DMS 273 (cell line): ENCODE results near the gene NQO1.
A peak's percentile ranks its signal among the peaks of the same experiment; 100 is the strongest.
"Not testable (repeated sequence)": the region's sequence is repeated elsewhere in the genome, so short reads cannot be mapped to it uniquely, and the experiment has no call there.

Source experiments
- DNase-seq: peaks from one replicate; lab custom pipeline; 2025; ENCODE audit not compliant: unreplicated experiment; lab: John Stamatoyannopoulos, UW

The NQO1 gene

GRCh38 chr16:69744363-69745231 is 18.2 kb upstream of the NQO1 start:
- no peak for DNase-seq

GRCh38 chr16:69741951-69742904 is 15.9 kb upstream of the NQO1 start:
- DNase-seq: peak; percentile 23

GRCh38 chr16:69741519-69741918 is 15.2 kb upstream of the NQO1 start:
- DNase-seq: no peak

- no peak for DNase-seq
These were observed 5.7 kb upstream of the NQO1 start for GRCh38 chr16:69732101-69732500.

- DNase-seq: not testable (repeated sequence)
These were observed 4.9 kb upstream of the NQO1 start for GRCh38 chr16:69731280-69731679.

GRCh38 chr16:69729030-69729429 is 2.7 kb upstream of the NQO1 start:
- DNase-seq: not testable (repeated sequence)

GRCh38 chr16:69727916-69728270 is 1.5 kb upstream of the NQO1 start:
- peak; percentile 45 for DNase-seq

- no peak for DNase-seq
These were observed 664 bp downstream of the NQO1 start for GRCh38 chr16:69725480-69726312.

- peak; percentile 26 for DNase-seq
These were observed 1.3 kb downstream of the NQO1 start for GRCh38 chr16:69724981-69725479.

- DNase-seq: no peak
These were observed 1.9 kb downstream of the NQO1 start for GRCh38 chr16:69724414-69724873.

- DNase-seq: no peak
These were observed 4.9 kb downstream of the NQO1 start for GRCh38 chr16:69721441-69721957.

GRCh38 chr16:69720822-69721430 is 5.4 kb downstream of the NQO1 start:
- DNase-seq: no peak

- no peak for DNase-seq
These were observed 8.1 kb downstream of the NQO1 start for GRCh38 chr16:69718111-69718764.

GRCh38 chr16:69717066-69717465 is 9.3 kb downstream of the NQO1 start:
- no peak for DNase-seq

- no peak for DNase-seq
These were observed 13.3 kb downstream of the NQO1 start for GRCh38 chr16:69712914-69713581.

GRCh38 chr16:69712277-69712676 is 14.1 kb downstream of the NQO1 start:
- DNase-seq: no peak

- peak; percentile 16 for DNase-seq
These were observed 15.1 kb downstream of the NQO1 start for GRCh38 chr16:69711115-69711740.

GRCh38 chr16:69709456-69710084 is 16.8 kb downstream of the NQO1 start:
- DNase-seq: peak; percentile 87
